Psoas muscle (tissue), 8 donors: ENCODE measurements around the gene C14orf180. TPM values are rescaled to one million over a fixed set of nuclear protein-coding genes. Genes with fewer than 3 reads are reported as not detected.

Experiments
- ATAC-seq, 4 donors: fragments of 200-7000 bp; cut with Tn5 transposase; one replicate each; pipeline ENCODE4 v1.9.1; 2020; ENCODE audit warnings: moderate library complexity in 3 of 4, mild to moderate bottlenecking in 2 of 4
- DNase-seq, 2 donors: peaks; one replicate each; pipeline ENCODE4 v3.0.0-alpha.2; 2020
- H3K27ac ChIP-seq: fragments of 200-600 bp; one replicate; pipeline ENCODE4 v1.8.0; 2022
- H3K27me3 ChIP-seq, 3 donors: fragments of 200-600 bp in 1 of 3; one replicate each; pipeline versions ENCODE4 v1.6.1 to v1.8.0; 2013 to 2022; ENCODE audit warnings: low read length in 2 of 3, mild to moderate bottlenecking in 2 of 3, moderate library complexity in 1 of 3; ENCODE audit not compliant: insufficient read depth in 3 of 3
- H3K36me3 ChIP-seq, 2 donors: fragments of 200-600 bp in 1 of 2; one replicate each; pipeline versions ENCODE4 v1.6.1 to v1.8.0; 2013 to 2022; ENCODE audit warnings: low read depth in 1 of 2, mild to moderate bottlenecking in 1 of 2, moderate library complexity in 1 of 2; ENCODE audit not compliant: insufficient read depth in 1 of 2
- H3K4me1 ChIP-seq: fragments of 200-600 bp; one replicate; pipeline ENCODE4 v1.8.0; 2022
- H3K4me3 ChIP-seq: fragments of 200-600 bp; one replicate; pipeline ENCODE4 v1.8.0; 2022; ENCODE audit warnings: mild to moderate bottlenecking
- H3K9me3 ChIP-seq: fragments of 200-600 bp; one replicate; pipeline ENCODE4 v1.8.0; 2022
- CTCF ChIP-seq: fragments of 200-600 bp; IDR thresholded peaks from one replicate; pipeline ENCODE4 v1.8.0; 2022; ENCODE audit warnings: antibody characterized with exemption
- WGBS, 3 donors: extraction: QIAGEN DNeasy Blood & Tissue Kit; methylation state at CpG; one replicate each; pipeline versions ENCODE4 v1.1.6 to v1.1.7; 2013; 5-methylcytosine and 5-hydroxymethylcytosine counted together
- intact Hi-C, 2 donors: fragments of 100-400 bp; cut with DNase I; formaldehyde crosslinking; loops; one replicate each; pipeline versions ENCODE4 v1.11.0 to v1.14.2; 2022
- polyA plus RNA-seq, 3 donors: library from polyadenylated mRNA; stranded (reverse); fragments of 200-250 nt; gene quantifications; one replicate each; pipeline ENCODE4 v1.2.3, GENCODE V29; 2013
- total RNA-seq, 4 donors: library from RNA; stranded (reverse); fragmentation: NEBNext Ultra II Directional in 2 of 4; extraction: Animal tissue kit (Norgen Biotek cat#: 25700) in 2 of 4; gene quantifications; one replicate each; pipeline versions ENCODE4 v1.2.1 to v1.2.4, GENCODE V29; 2021 to 2023
- donor health status: healthy with polysubstance abuse.
- donor health status: DM: no; HTN: no; CAD: no; lungs with moderate emphysema.
- donor health status: Bipolar disorder and iron deficiency.
- donor health status: healthy.
- donor health status: DM: yes; HTN: yes; CAD: no.
- donor health status: DM: no; HTN: no; CAD: no.
- donor health status: DM: no; HTN: no; CAD: no.
- donor health status: DM: yes; HTN: yes; CAD: no.

The C14orf180 gene
- total and polyA plus RNA-seq, 7 donors, result 0.32 to 7.3 (median 0.58) TPM

GRCh38 chr14:104552738-104553125 is 26.8 kb upstream of the C14orf180 start:
- Histone ChIP-seq H3K4me1 (no peaks in the 10 kb centered on the region), H3K9me3 (no peaks in the 10 kb centered on the region), H3K27ac (no peak overlapping the region), H3K4me3 (no peak overlapping the region), H3K27me3 (peaks cover 0 to 34% (median 10%) of the 10 kb centered on the region in 3 donors), H3K36me3 (no peaks in the 10 kb centered on the region)
- intact Hi-C loops, result no loop called here
- ATAC-seq (no peak), DNase-seq (no peak)
- no peak for TF ChIP-seq CTCF
- 81 to 89% (median 83%) methylated on average over 9 of the region's 9 CpGs for WGBS, 3 donors

- Histone ChIP-seq H3K36me3 (no peaks in the 10 kb centered on the region), H3K27ac (no peak overlapping the region), H3K27me3 (peaks cover 0 to 27% (median 8%) of the 10 kb centered on the region in 3 donors), H3K4me1 (no peaks in the 10 kb centered on the region), H3K4me3 (no peak overlapping the region), H3K9me3 (no peaks in the 10 kb centered on the region)
- intact Hi-C loops, result no loop called here
- 77 to 81% (median 80%) methylated on average over 27 to 30 of the region's 30 CpGs for WGBS, 3 donors
- peak in 1 of 2 donors; percentile 42 for DNase-seq
- no peak for ATAC-seq
- TF ChIP-seq CTCF, result no peak
Observed at GRCh38 chr14:104553166-104554087, 26.1 kb upstream of the C14orf180 start.

GRCh38 chr14:104554088-104554607 is 25.4 kb upstream of the C14orf180 start:
- Histone ChIP-seq H3K9me3 (no peaks in the 10 kb centered on the region), H3K4me3 (no peak overlapping the region), H3K27ac (no peak overlapping the region), H3K36me3 (no peaks in the 10 kb centered on the region), H3K27me3 (peaks cover 0 to 25% (median 9%) of the 10 kb centered on the region in 3 donors), H3K4me1 (no peaks in the 10 kb centered on the region)
- 62 to 64% (median 63%) methylated on average over 12 of the region's 12 CpGs for WGBS, 3 donors
- no peak for ATAC-seq
- intact Hi-C loops, result no loop called here
- no peak for DNase-seq
- no peak for TF ChIP-seq CTCF

GRCh38 chr14:104554608-104555429 is 24.7 kb upstream of the C14orf180 start:
- no peaks in the 10 kb centered on the region for H3K36me3 ChIP-seq
- no peaks in the 10 kb centered on the region for H3K4me1 ChIP-seq
- no peak overlapping the region for H3K27ac ChIP-seq
- H3K9me3 ChIP-seq, result no peaks in the 10 kb centered on the region
- peaks cover 0 to 18% (median 9%) of the 10 kb centered on the region in 3 donors for H3K27me3 ChIP-seq
- no peak for ATAC-seq
- intact Hi-C loops, result no loop called here
- 30 to 44% (median 32%) methylated on average over 25 to 26 of the region's 26 CpGs for WGBS, 3 donors
- DNase-seq, result peak; percentile 9 to 44
- H3K4me3 ChIP-seq, result no peak overlapping the region
- no peak for TF ChIP-seq CTCF
